ENCODE data around the gene HES2.
"Not testable (repeated sequence)": the region's sequence is repeated elsewhere in the genome, so short reads cannot be mapped to it uniquely, and the experiment has no call there.

DNA sequence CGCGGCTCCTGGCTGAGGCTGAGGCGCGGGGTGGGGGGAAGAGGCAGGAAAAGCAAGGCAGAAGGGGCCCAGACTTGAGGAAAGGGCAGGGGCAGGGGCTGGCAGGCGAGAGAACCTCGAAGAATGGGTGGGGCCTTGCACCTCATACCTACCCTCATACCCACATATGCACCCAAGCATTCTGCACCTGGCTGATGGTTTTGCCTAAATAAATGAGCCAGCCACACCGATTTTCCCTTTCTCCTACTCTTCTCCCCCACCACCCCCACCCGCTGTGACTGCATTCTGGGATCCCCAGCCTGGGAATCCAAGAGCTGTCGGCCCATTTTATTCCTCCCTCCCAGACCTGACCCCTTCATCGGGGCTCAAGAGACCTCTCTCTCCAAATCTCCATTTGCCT lies 30.8 kb upstream of the HES2 start:
- TF ChIP-seq, protein P1, sequence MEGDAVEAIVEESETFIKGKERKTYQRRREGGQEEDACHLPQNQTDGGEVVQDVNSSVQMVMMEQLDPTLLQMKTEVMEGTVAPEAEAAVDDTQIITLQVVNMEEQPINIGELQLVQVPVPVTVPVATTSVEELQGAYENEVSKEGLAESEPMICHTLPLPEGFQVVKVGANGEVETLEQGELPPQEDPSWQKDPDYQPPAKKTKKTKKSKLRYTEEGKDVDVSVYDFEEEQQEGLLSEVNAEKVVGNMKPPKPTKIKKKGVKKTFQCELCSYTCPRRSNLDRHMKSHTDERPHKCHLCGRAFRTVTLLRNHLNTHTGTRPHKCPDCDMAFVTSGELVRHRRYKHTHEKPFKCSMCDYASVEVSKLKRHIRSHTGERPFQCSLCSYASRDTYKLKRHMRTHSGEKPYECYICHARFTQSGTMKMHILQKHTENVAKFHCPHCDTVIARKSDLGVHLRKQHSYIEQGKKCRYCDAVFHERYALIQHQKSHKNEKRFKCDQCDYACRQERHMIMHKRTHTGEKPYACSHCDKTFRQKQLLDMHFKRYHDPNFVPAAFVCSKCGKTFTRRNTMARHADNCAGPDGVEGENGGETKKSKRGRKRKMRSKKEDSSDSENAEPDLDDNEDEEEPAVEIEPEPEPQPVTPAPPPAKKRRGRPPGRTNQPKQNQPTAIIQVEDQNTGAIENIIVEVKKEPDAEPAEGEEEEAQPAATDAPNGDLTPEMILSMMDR (IDR thresholded peaks at IDR 0.05): peak in 2 of 5 experiments; percentile 21 to 35
- not testable (repeated sequence) for TF ChIP-seq EP300 (IDR thresholded peaks at IDR 0.05; ENCODE audit: low read depth)

Data from transverse colon (tissue), 3 donors.